GM19025 (cell line): ENCODE results near the gene ABITRAM.
A peak's percentile ranks its signal among the peaks of the same experiment; 100 is the strongest.
"Not testable (repeated sequence)": the region's sequence is repeated elsewhere in the genome, so short reads cannot be mapped to it uniquely, and the experiment has no call there.

Source experiments
- ATAC-seq: cut with Tn5 transposase; IDR thresholded peaks from one replicate; pipeline ENCODE4 v1.9.1; 2021; ENCODE audit warnings: mild to moderate bottlenecking, low read depth, moderate library complexity; ENCODE audit not compliant: unreplicated experiment

ABITRAM gene

GRCh38 chr9:108934323-108934893, at the start of gene ABITRAM:
ABITRAM (plus strand) TSS chr9:108934400; CDS start chr9:108934487, 87 bp downstream.
- ATAC-seq, result peak; percentile 81

- no peak for ATAC-seq
Observed at GRCh38 chr9:108884701-108885100, 49.5 kb upstream of the ABITRAM start.

- ATAC-seq, result peak; percentile 98
Observed at GRCh38 chr9:108885643-108886348, 48.4 kb upstream of the ABITRAM start.

GRCh38 chr9:108886594-108887271, 47.5 kb upstream of the ABITRAM start:
- ATAC-seq, result not testable (repeated sequence)

- no peak for ATAC-seq
Observed at GRCh38 chr9:108889649-108890067, 44.5 kb upstream of the ABITRAM start.

GRCh38 chr9:108894225-108894997, 39.8 kb upstream of the ABITRAM start:
- ATAC-seq, result no peak

- ATAC-seq, result no peak
Observed at GRCh38 chr9:108897324-108898096, 36.7 kb upstream of the ABITRAM start.

GRCh38 chr9:108899023-108899695, 35.0 kb upstream of the ABITRAM start:
- not testable (repeated sequence) for ATAC-seq

- no peak for ATAC-seq
Observed at GRCh38 chr9:108900176-108900575, 34.0 kb upstream of the ABITRAM start.

GRCh38 chr9:108903420-108904103, 30.6 kb upstream of the ABITRAM start:
- ATAC-seq, result no peak

GRCh38 chr9:108904161-108904560, 30.0 kb upstream of the ABITRAM start:
- ATAC-seq, result no peak

- no peak for ATAC-seq
Observed at GRCh38 chr9:108905494-108905893, 28.7 kb upstream of the ABITRAM start.

GRCh38 chr9:108910402-108910801, 23.8 kb upstream of the ABITRAM start:
- no peak for ATAC-seq

- no peak for ATAC-seq
Observed at GRCh38 chr9:108910914-108911313, 23.3 kb upstream of the ABITRAM start.

- ATAC-seq, result no peak
Observed at GRCh38 chr9:108911820-108912219, 22.4 kb upstream of the ABITRAM start.

GRCh38 chr9:108913391-108913790, 20.8 kb upstream of the ABITRAM start:
- ATAC-seq, result no peak

- no peak for ATAC-seq
Observed at GRCh38 chr9:108919517-108919916, 14.7 kb upstream of the ABITRAM start.

- ATAC-seq, result not testable (repeated sequence)
Observed at GRCh38 chr9:108920401-108920800, 13.8 kb upstream of the ABITRAM start.

GRCh38 chr9:108921200-108921599, 13.0 kb upstream of the ABITRAM start:
- no peak for ATAC-seq
